Neural crest cell (in vitro differentiated cells): ENCODE measurements around the gene PTTG1. TPM values are rescaled to one million over a fixed set of nuclear protein-coding genes. Genes with fewer than 3 reads are reported as not detected.

ENCODE experiments used
- DNase-seq: peaks from one replicate; pipeline ENCODE4 v3.0.0; 2021; ENCODE audit warnings: low read depth, mixed read lengths, low spot score
- H3K27ac Mint-ChIP-seq: one replicate; pipeline ENCODE4 v1.8.0; 2021; ENCODE audit warnings: mild to moderate bottlenecking, mixed read lengths; ENCODE audit not compliant: unreplicated experiment
- H3K27me3 Mint-ChIP-seq: 2 replicates; pipeline ENCODE4 v1.8.0; 2021; ENCODE audit warnings: low read depth, mild to moderate bottlenecking, mixed read lengths
- H3K36me3 Mint-ChIP-seq: 2 replicates; pipeline ENCODE4 v1.8.0; 2021; ENCODE audit warnings: low read depth, mild to moderate bottlenecking, mixed read lengths
- H3K4me1 Mint-ChIP-seq: 2 replicates; pipeline ENCODE4 v1.8.0; 2021; ENCODE audit warnings: mixed read lengths
- H3K4me3 Mint-ChIP-seq: one replicate; pipeline ENCODE4 v1.8.0; 2021; ENCODE audit warnings: mild to moderate bottlenecking, mixed read lengths
- H3K9me3 Mint-ChIP-seq: 2 replicates; pipeline ENCODE4 v1.8.0; 2021; ENCODE audit warnings: mixed read lengths
- CTCF ChIP-seq: fragments of 200-600 bp; sonication (generic); conservative IDR thresholded peaks from 2 replicates; pipeline ENCODE4 v1.5.0; 2021; ENCODE audit warnings: antibody characterized with exemption, mild to moderate bottlenecking
- total RNA-seq: library from RNA; stranded (reverse); gene quantifications from 2 replicates; pipeline ENCODE4 v1.2.1, GENCODE V29; 2021

PTTG1 gene
- total RNA-seq, 1 donor from 2014 or later = 157 TPM

GRCh38 chr5:160387445-160387844, 34.2 kb upstream of the PTTG1 start:
- no peak for DNase-seq
- Mint-ChIP-seq H3K4me3 (no peak overlapping the region), H3K27ac (no peak overlapping the region), H3K9me3 (peaks cover 20% of the 10 kb centered on the region), H3K4me1 (peaks cover 8% of the 10 kb centered on the region), H3K27me3 (no peaks in the 10 kb centered on the region), H3K36me3 (peaks cover 30% of the 10 kb centered on the region)
- no peak for TF ChIP-seq CTCF

GRCh38 chr5:160390787-160391696, 30.6 kb upstream of the PTTG1 start:
- no peak overlapping the region for H3K4me3 Mint-ChIP-seq
- H3K27ac Mint-ChIP-seq = no peak overlapping the region
- H3K4me1 Mint-ChIP-seq = peaks cover 12% of the 10 kb centered on the region
- peaks cover 17% of the 10 kb centered on the region for H3K9me3 Mint-ChIP-seq
- TF ChIP-seq CTCF = peak; percentile 77
- peaks cover 27% of the 10 kb centered on the region for H3K36me3 Mint-ChIP-seq
- no peak for DNase-seq
- H3K27me3 Mint-ChIP-seq = no peaks in the 10 kb centered on the region

- TF ChIP-seq CTCF = no peak
- peaks cover 3% of the 10 kb centered on the region for H3K36me3 Mint-ChIP-seq
- no peak overlapping the region for H3K4me3 Mint-ChIP-seq
- no peak overlapping the region for H3K27ac Mint-ChIP-seq
- no peaks in the 10 kb centered on the region for H3K27me3 Mint-ChIP-seq
- peaks cover 49% of the 10 kb centered on the region for H3K4me1 Mint-ChIP-seq
- no peak for DNase-seq
- no peaks in the 10 kb centered on the region for H3K9me3 Mint-ChIP-seq
Observed at GRCh38 chr5:160395111-160395510, 26.5 kb upstream of the PTTG1 start.

GRCh38 chr5:160397492-160397891, 24.2 kb upstream of the PTTG1 start:
- DNase-seq = no peak
- peak overlapping the region; percentile 92 for H3K4me3 Mint-ChIP-seq
- H3K27me3 Mint-ChIP-seq = no peaks in the 10 kb centered on the region
- peaks cover 52% of the 10 kb centered on the region for H3K4me1 Mint-ChIP-seq
- no peaks in the 10 kb centered on the region for H3K36me3 Mint-ChIP-seq
- no peak for TF ChIP-seq CTCF
- H3K27ac Mint-ChIP-seq = no peak overlapping the region
- no peaks in the 10 kb centered on the region for H3K9me3 Mint-ChIP-seq

GRCh38 chr5:160398806-160399205, 22.8 kb upstream of the PTTG1 start:
- no peak for TF ChIP-seq CTCF
- peaks cover 5% of the 10 kb centered on the region for H3K36me3 Mint-ChIP-seq
- H3K4me1 Mint-ChIP-seq = peaks cover 52% of the 10 kb centered on the region
- H3K27ac Mint-ChIP-seq = peak overlapping the region; percentile 98
- no peak for DNase-seq
- no peaks in the 10 kb centered on the region for H3K9me3 Mint-ChIP-seq
- no peaks in the 10 kb centered on the region for H3K27me3 Mint-ChIP-seq
- H3K4me3 Mint-ChIP-seq = peak overlapping the region; percentile 92
